H1 (cell line): ENCODE measurements around the gene RNU4-1. TPM values are rescaled to one million over a fixed set of nuclear protein-coding genes. Genes with fewer than 3 reads are reported as not detected.

Source experiments
- CREB1 ChIP-seq: IDR thresholded peaks from 2 replicates; pipeline ENCODE4 v1.6.1; 2012; ENCODE audit warnings: inconsistent platforms
- polyA plus RNA-seq, 7 experiments: library from polyadenylated mRNA; depleted of rRNA in 3 of 7; stranded (reverse) in 5 of 7; unstranded in 2 of 7; fragments of >200 nt in 5 of 7; fragments of 200-250 nt in 2 of 7; gene quantifications; 1 replicate in 5 of 7; 2 replicates in 1 of 7; 4 replicates in 1 of 7; pipeline versions ENCODE4 v1.2.1 to v1.2.3, GENCODE V29; 2011 to 2013; ENCODE audit warnings: missing spikeins in 2 of 7, mixed read lengths in 2 of 7
- total RNA-seq: library from RNA; stranded (reverse); fragmentation: NEBNext Ultra II Directional; extraction: Animal tissue kit (Norgen Biotek cat#: 25700); gene quantifications from 2 replicates; pipeline ENCODE4 v1.2.1, GENCODE V29; 2021
- TF ChIP-seq, protein P1 (sequence below), 3 experiments: IDR thresholded peaks; 1 replicate in 2 of 3; 2 replicates in 1 of 3; pipeline versions ENCODE4 v1.5.1 to v1.6.1; 2011; ENCODE audit warnings: low read length in 3 of 3, mild to moderate bottlenecking in 3 of 3, inconsistent platforms in 2 of 3, low read depth in 1 of 3, moderate library complexity in 1 of 3; ENCODE audit not compliant: insufficient read depth in 1 of 3; ENCODE audit errors: control extremely low read depth in 1 of 3

The RNU4-1 gene
- total and polyA plus RNA-seq, 2 of the 8 experiments (the other 6 are each of a cell fraction or from before 2014, with no cell fraction given) = under 0.01 to 1,424 TPM

DNA sequence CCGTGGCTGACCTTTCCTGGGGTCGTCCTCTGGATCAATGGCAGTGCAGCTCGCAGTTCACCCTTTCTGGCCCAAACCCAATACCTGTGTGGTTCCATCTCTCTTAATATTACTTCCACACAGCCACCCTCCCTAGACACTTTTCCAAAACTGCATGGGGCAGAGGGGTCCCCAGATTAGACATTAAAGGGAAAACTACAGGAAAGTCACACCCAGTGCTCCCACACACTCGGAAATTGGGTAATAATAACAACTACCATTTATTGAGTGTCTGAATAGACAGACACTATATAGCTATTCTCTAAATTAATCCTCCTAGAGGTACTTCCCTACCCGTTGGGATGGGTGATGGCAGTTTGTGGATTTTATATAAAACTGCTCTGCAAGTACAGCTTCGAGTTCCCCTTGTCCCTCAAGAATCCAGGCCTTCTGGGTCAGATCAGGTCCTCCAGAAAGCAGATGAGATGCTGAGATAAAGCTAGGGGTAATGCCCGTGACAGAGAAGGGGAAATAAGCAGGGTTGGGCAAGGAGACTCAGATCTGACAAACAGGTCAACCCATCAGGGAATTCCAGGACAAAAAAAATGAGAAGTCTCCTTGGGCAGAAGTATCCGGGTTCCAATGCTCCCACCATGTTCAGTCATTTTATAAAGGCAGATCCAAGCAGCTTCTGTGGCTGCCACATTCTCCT is 26.7 kb downstream of the RNU4-1 start (continued):
- TF ChIP-seq, protein P1, sequence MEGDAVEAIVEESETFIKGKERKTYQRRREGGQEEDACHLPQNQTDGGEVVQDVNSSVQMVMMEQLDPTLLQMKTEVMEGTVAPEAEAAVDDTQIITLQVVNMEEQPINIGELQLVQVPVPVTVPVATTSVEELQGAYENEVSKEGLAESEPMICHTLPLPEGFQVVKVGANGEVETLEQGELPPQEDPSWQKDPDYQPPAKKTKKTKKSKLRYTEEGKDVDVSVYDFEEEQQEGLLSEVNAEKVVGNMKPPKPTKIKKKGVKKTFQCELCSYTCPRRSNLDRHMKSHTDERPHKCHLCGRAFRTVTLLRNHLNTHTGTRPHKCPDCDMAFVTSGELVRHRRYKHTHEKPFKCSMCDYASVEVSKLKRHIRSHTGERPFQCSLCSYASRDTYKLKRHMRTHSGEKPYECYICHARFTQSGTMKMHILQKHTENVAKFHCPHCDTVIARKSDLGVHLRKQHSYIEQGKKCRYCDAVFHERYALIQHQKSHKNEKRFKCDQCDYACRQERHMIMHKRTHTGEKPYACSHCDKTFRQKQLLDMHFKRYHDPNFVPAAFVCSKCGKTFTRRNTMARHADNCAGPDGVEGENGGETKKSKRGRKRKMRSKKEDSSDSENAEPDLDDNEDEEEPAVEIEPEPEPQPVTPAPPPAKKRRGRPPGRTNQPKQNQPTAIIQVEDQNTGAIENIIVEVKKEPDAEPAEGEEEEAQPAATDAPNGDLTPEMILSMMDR (IDR thresholded peaks at IDR 0.05; ENCODE audit: control extremely low read depth in 1 of 3, insufficient read depth in 1 of 3, low read depth in 1 of 3, low read length in 3 of 3) = no peak
- TF ChIP-seq CREB1 = no peak
- TF ChIP-seq, all 59 proteins: peak for 0
